SK-N-SH treated with all-trans-retinoic acid at 6 μM for 48 hours (cell line): ENCODE measurements around the gene TIMP4.

Source experiments
- ATAC-seq: fragments of 200-7000 bp; cut with Tn5 transposase; 3 replicates; pipeline ENCODE4 v1.9.1; 2020; ENCODE audit warnings: mild to moderate bottlenecking, moderate library complexity
- ARNTL ChIP-seq: fragments of 450-650 bp; formaldehyde crosslinking; IDR thresholded peaks from 2 replicates; pipeline ENCODE4 v1.5.0; 2020; ENCODE audit warnings: low read depth, mild to moderate bottlenecking, moderate library complexity, borderline replicate concordance
- CREB5 ChIP-seq: fragments of 250-450 bp; sonication (Bioruptor Pico); IDR thresholded peaks from 2 replicates; pipeline ENCODE4 v1.5.1; 2020; ENCODE audit warnings: low read depth, mild to moderate bottlenecking, moderate library complexity
- CSDC2 ChIP-seq: fragments of 250-450 bp; sonication (Bioruptor Pico); IDR thresholded peaks from 2 replicates; pipeline ENCODE4 v1.5.0; 2020; ENCODE audit warnings: mild to moderate bottlenecking, moderate library complexity
- CSRNP3 ChIP-seq: fragments of 250-450 bp; sonication (Bioruptor Pico); IDR thresholded peaks from 2 replicates; pipeline ENCODE4 v1.5.1; 2021; ENCODE audit warnings: mild to moderate bottlenecking, moderate library complexity
- ESRRG ChIP-seq: fragments of 250-450 bp; sonication (Bioruptor Pico); IDR thresholded peaks from 2 replicates; pipeline ENCODE4 v1.6.1; 2021; ENCODE audit warnings: mild to moderate bottlenecking
- GLIS3 ChIP-seq: fragments of 250-450 bp; sonication (Bioruptor Pico); IDR thresholded peaks from 2 replicates; pipeline ENCODE4 v1.5.0; 2020; ENCODE audit warnings: mild to moderate bottlenecking, moderate library complexity
- ISL1 ChIP-seq: fragments of 250-450 bp; sonication (Bioruptor Pico); IDR thresholded peaks from 2 replicates; pipeline ENCODE4 v2.1.2; 2022; ENCODE audit warnings: mild to moderate bottlenecking, moderate library complexity
- OSR1 ChIP-seq: fragments of 250-450 bp; sonication (Bioruptor Pico); IDR thresholded peaks from 2 replicates; pipeline ENCODE4 v1.8.0; 2022; ENCODE audit warnings: moderate library complexity, mild to moderate bottlenecking, inconsistent platforms
- PATZ1 ChIP-seq: fragments of 250-450 bp; sonication (Bioruptor Pico); IDR thresholded peaks from 2 replicates; pipeline ENCODE4 v1.8.0; 2020; ENCODE audit warnings: mild to moderate bottlenecking, moderate library complexity, borderline replicate concordance
- PPARA ChIP-seq: fragments of 250-450 bp; sonication (Bioruptor Pico); IDR thresholded peaks from 2 replicates; pipeline ENCODE4 v1.5.0; 2020; ENCODE audit warnings: mild to moderate bottlenecking, borderline replicate concordance
- RARB ChIP-seq: fragments of 250-450 bp; sonication (Bioruptor Pico); IDR thresholded peaks from 2 replicates; pipeline ENCODE4 v1.8.0; 2021; ENCODE audit warnings: mild to moderate bottlenecking, moderate library complexity
- SNAI2 ChIP-seq: fragments of 250-450 bp; sonication (Bioruptor Pico); IDR thresholded peaks from 2 replicates; pipeline ENCODE4 v1.5.0; 2020; ENCODE audit warnings: mild to moderate bottlenecking, moderate library complexity
- TCF4 ChIP-seq: fragments of 250-450 bp; sonication (Bioruptor Pico); IDR thresholded peaks from 2 replicates; pipeline ENCODE4 v1.8.0; 2021; ENCODE audit warnings: mild to moderate bottlenecking, moderate library complexity, borderline replicate concordance
- TOX ChIP-seq: fragments of 250-450 bp; sonication (Bioruptor Pico); IDR thresholded peaks from 2 replicates; pipeline ENCODE4 v1.8.0; 2021; ENCODE audit warnings: mild to moderate bottlenecking, moderate library complexity, borderline replicate concordance
- TSHZ2 ChIP-seq: fragments of 250-450 bp; sonication (Bioruptor Pico); IDR thresholded peaks from 2 replicates; pipeline ENCODE4 v1.5.0; 2020; ENCODE audit warnings: mild to moderate bottlenecking, moderate library complexity
- ZC3H10 ChIP-seq: fragments of 250-450 bp; sonication (Bioruptor Pico); IDR thresholded peaks from 2 replicates; pipeline ENCODE4 v1.5.1; 2021; ENCODE audit warnings: mild to moderate bottlenecking, moderate library complexity
- ZFP3 ChIP-seq: fragments of 250-450 bp; sonication (Bioruptor Pico); IDR thresholded peaks from 2 replicates; pipeline ENCODE4 v1.5.0; 2020; ENCODE audit warnings: mild to moderate bottlenecking, moderate library complexity
- ZFP30 ChIP-seq: fragments of 450-650 bp; formaldehyde crosslinking; IDR thresholded peaks from 2 replicates; pipeline ENCODE4 v1.5.0; 2022; ENCODE audit warnings: mild to moderate bottlenecking, moderate library complexity
- ZNF565 ChIP-seq: fragments of 450-650 bp; formaldehyde crosslinking; conservative IDR thresholded peaks from 2 replicates; pipeline ENCODE4 v1.5.0; 2020; ENCODE audit warnings: low read depth, mild to moderate bottlenecking, moderate library complexity
- ZNF70 ChIP-seq: fragments of 450-650 bp; formaldehyde crosslinking; IDR thresholded peaks from 2 replicates; pipeline ENCODE4 v1.5.0; 2020; ENCODE audit warnings: mild to moderate bottlenecking, moderate library complexity

The TIMP4 gene

GRCh38 chr3:12190832-12191231 is 32.1 kb upstream of the TIMP4 start (continued):
- TF ChIP-seq PATZ1 (CRISPR knock-in tag) (no peak), CREB5 (CRISPR knock-in tag) (no peak), CSDC2 (CRISPR knock-in tag) (no peak)

- no peak for TF ChIP-seq ZNF565 (CRISPR knock-in tag)
- TF ChIP-seq CSDC2 (CRISPR knock-in tag): no peak
- no peak for TF ChIP-seq CREB5 (CRISPR knock-in tag)
- TF ChIP-seq ISL1 (CRISPR knock-in tag): no peak
- no peak for TF ChIP-seq PPARA
- no peak for TF ChIP-seq SNAI2 (CRISPR knock-in tag)
- no peak for TF ChIP-seq ESRRG (CRISPR knock-in tag)
- no peak for TF ChIP-seq TSHZ2
- TF ChIP-seq ZNF70 (CRISPR knock-in tag): no peak
- no peak for TF ChIP-seq TOX
- no peak for TF ChIP-seq ARNTL (CRISPR knock-in tag)
- TF ChIP-seq ZC3H10 (CRISPR knock-in tag): no peak
- no peak for TF ChIP-seq OSR1 (CRISPR knock-in tag)
- TF ChIP-seq TCF4 (CRISPR knock-in tag): no peak
- TF ChIP-seq ZFP30 (CRISPR knock-in tag): no peak
- no peak for TF ChIP-seq RARB (CRISPR knock-in tag)
- TF ChIP-seq CSRNP3 (CRISPR knock-in tag): no peak
- TF ChIP-seq ZFP3 (CRISPR knock-in tag): no peak
- no peak for TF ChIP-seq GLIS3 (CRISPR knock-in tag)
- TF ChIP-seq PATZ1 (CRISPR knock-in tag): no peak
- ATAC-seq: no peak
Measured at GRCh38 chr3:12190221-12190807, 31.6 kb upstream of the TIMP4 start.
